H1 (cell line): ENCODE results near the gene VSX2. TPM values are rescaled to one million over a fixed set of nuclear protein-coding genes. Genes with fewer than 3 reads are reported as not detected.

Experiments
- CTCF ChIA-PET: fragments of 300-600 bp; sonication (Branson Sonifier 250); formaldehyde crosslinking; loops from one replicate; lab custom pipeline; 2021; ENCODE audit not compliant: partially characterized antibody; lab: Charles Lee
- POLR2A ChIA-PET: fragments of 300-600 bp; sonication (Branson Sonifier 250); formaldehyde crosslinking; loops from one replicate; lab custom pipeline; 2021; ENCODE audit warnings: inconsistent platforms; ENCODE audit not compliant: partially characterized antibody; lab: Charles Lee
- DNase-seq, 2 experiments: peaks; one replicate each; pipeline versions ENCODE4 v3.0.0 to v3.0.0-alpha.2; 2010 to 2022; ENCODE audit warnings: low spot score in 2 of 2, low read depth in 1 of 2, mixed read lengths in 1 of 2
- FAIRE-seq: peaks from 2 replicates; lab custom pipeline; 2011; peaks lifted over from hg19 to GRCh38; lab: Jason Lieb, UNC
- H2AFZ ChIP-seq: 2 replicates; pipeline ENCODE4 v1.8.1; 2012; ENCODE audit warnings: low read length, inconsistent platforms
- H2AK5ac ChIP-seq: 2 replicates; pipeline ENCODE4 v1.6.1; 2013; ENCODE audit warnings: low read depth, low read length
- H2BK120ac ChIP-seq: replicated peaks from 2 replicates; pipeline ENCODE3; 2013; ENCODE audit warnings: low read depth, low read length, inconsistent platforms
- H2BK12ac ChIP-seq: 2 replicates; pipeline ENCODE4 v1.6.1; 2013; ENCODE audit warnings: low read depth, low read length
- H2BK15ac ChIP-seq: 2 replicates; pipeline ENCODE4 v1.6.1; 2013; ENCODE audit warnings: low read length
- H2BK20ac ChIP-seq: 2 replicates; pipeline ENCODE4 v1.6.1; 2013; ENCODE audit warnings: low read length
- H2BK5ac ChIP-seq: 2 replicates; pipeline ENCODE4 v1.6.1; 2013; ENCODE audit warnings: low read depth, low read length
- H3K14ac ChIP-seq: 2 replicates; pipeline ENCODE4 v1.6.1; 2013; ENCODE audit warnings: inconsistent platforms; ENCODE audit not compliant: insufficient read length
- H3K18ac ChIP-seq: 2 replicates; pipeline ENCODE4 v1.6.1; 2013; ENCODE audit warnings: low read length; ENCODE audit errors: extremely low read depth
- H3K23ac ChIP-seq: 2 replicates; pipeline ENCODE4 v1.6.1; 2013; ENCODE audit warnings: inconsistent platforms; ENCODE audit not compliant: insufficient read length
- H3K23me2 ChIP-seq: 2 replicates; pipeline ENCODE4 v1.6.1; 2013; ENCODE audit warnings: low read depth, low read length
- H3K27ac ChIP-seq: 2 replicates; pipeline ENCODE4 v1.6.1; 2011; ENCODE audit warnings: low read depth, low read length, inconsistent platforms
- H3K27me3 ChIP-seq, 4 experiments: replicated peaks in 1 of 4; 1 replicate in 1 of 4; 2 replicates in 3 of 4; pipeline versions ENCODE4 v1.6.1 to v1.8.1; 2011 to 2013; ENCODE audit warnings: low read length in 3 of 4, mild to moderate bottlenecking in 3 of 4, inconsistent platforms in 2 of 4, mixed read lengths in 2 of 4, moderate library complexity in 1 of 4; ENCODE audit not compliant: control insufficient read depth in 3 of 4, insufficient read depth in 3 of 4; ENCODE audit errors: extremely low read depth in 1 of 4
- H3K36me3 ChIP-seq, 4 experiments: 2 replicates each; pipeline versions ENCODE4 v1.6.1 to v1.8.1; 2011 to 2013; ENCODE audit warnings: mild to moderate bottlenecking in 4 of 4, low read length in 3 of 4, moderate library complexity in 2 of 4, control low read depth in 1 of 4, inconsistent platforms in 1 of 4; ENCODE audit not compliant: insufficient read depth in 4 of 4, control insufficient read depth in 2 of 4
- H3K4ac ChIP-seq: replicated peaks from 2 replicates; pipeline ENCODE3; 2013; ENCODE audit warnings: low read length, low read depth, mixed read lengths, inconsistent platforms; ENCODE audit not compliant: insufficient read length
- H3K4me1 ChIP-seq, 4 experiments: replicated peaks in 1 of 4; 1 replicate in 1 of 4; 2 replicates in 3 of 4; pipeline versions ENCODE4 v1.6.1 to v1.8.1; 2011 to 2013; ENCODE audit warnings: low read length in 3 of 4, inconsistent platforms in 2 of 4, mixed read lengths in 1 of 4; ENCODE audit not compliant: insufficient read depth in 4 of 4, control insufficient read depth in 3 of 4
- H3K4me2 ChIP-seq, 2 experiments: 2 replicates each; pipeline versions ENCODE4 v1.6.1 to v1.8.1; 2011 to 2013; ENCODE audit warnings: low read depth in 2 of 2, low read length in 2 of 2, control low read depth in 1 of 2, inconsistent platforms in 1 of 2, mild to moderate bottlenecking in 1 of 2; ENCODE audit not compliant: insufficient read depth in 1 of 2
- H3K4me3 ChIP-seq, 4 experiments: fragments of 200-600, 300-600 bp in 1 of 4; sonication (generic), shearing (Covaris generic), sonication (Bioruptor Twin) in 1 of 4; 2 replicates each; pipeline versions ENCODE4 v1.5.1 to v1.8.1; 2011 to 2016; ENCODE audit warnings: low read length in 4 of 4, low read depth in 3 of 4, control low read depth in 2 of 4, inconsistent platforms in 2 of 4, mild to moderate bottlenecking in 2 of 4, mixed read lengths in 1 of 4, moderate library complexity in 1 of 4; ENCODE audit not compliant: insufficient read depth in 2 of 4; ENCODE audit errors: extremely low read depth in 1 of 4
- H3K56ac ChIP-seq: replicated peaks from 2 replicates; pipeline ENCODE3; 2013; ENCODE audit warnings: low read depth, mild to moderate bottlenecking, mixed read lengths, low read length, inconsistent platforms; ENCODE audit not compliant: insufficient read length
- H3K79me1 ChIP-seq: 2 replicates; pipeline ENCODE4 v1.6.1; 2013; ENCODE audit warnings: low read depth, low read length, control low read depth
- H3K79me2 ChIP-seq, 2 experiments: 2 replicates each; pipeline versions ENCODE4 v1.6.1 to v1.8.1; 2012 to 2013; ENCODE audit warnings: low read length in 2 of 2, mild to moderate bottlenecking in 2 of 2, inconsistent platforms in 1 of 2; ENCODE audit not compliant: insufficient read depth in 2 of 2, control insufficient read depth in 1 of 2
- H3K9ac ChIP-seq, 4 experiments: replicated peaks in 1 of 4; 1 replicate in 1 of 4; 2 replicates in 3 of 4; pipeline versions ENCODE4 v1.6.1 to v1.8.1; 2011 to 2013; ENCODE audit warnings: low read depth in 3 of 4, low read length in 3 of 4, control low read depth in 2 of 4, mild to moderate bottlenecking in 2 of 4, moderate library complexity in 2 of 4, inconsistent platforms in 1 of 4; ENCODE audit errors: extremely low read depth in 1 of 4
- H3K9me3 ChIP-seq, 2 experiments: 2 replicates each; pipeline versions ENCODE4 v1.6.1 to v1.8.1; 2012 to 2013; ENCODE audit warnings: mild to moderate bottlenecking in 2 of 2, moderate library complexity in 2 of 2, control low read depth in 1 of 2, inconsistent platforms in 1 of 2, low read depth in 1 of 2, low read length in 1 of 2, mixed read lengths in 1 of 2; ENCODE audit not compliant: insufficient read depth in 2 of 2
- H4K20me1 ChIP-seq, 2 experiments: replicated peaks in 1 of 2; 2 replicates each; pipeline versions ENCODE3 to v1.8.1; 2011 to 2013; ENCODE audit warnings: inconsistent platforms in 2 of 2, low read length in 2 of 2, mild to moderate bottlenecking in 1 of 2; ENCODE audit not compliant: insufficient read depth in 2 of 2, control insufficient read depth in 1 of 2
- H4K5ac ChIP-seq: 2 replicates; pipeline ENCODE4 v1.6.1; 2013; ENCODE audit warnings: low read length, low read depth, mixed read lengths, inconsistent platforms; ENCODE audit not compliant: insufficient read length
- H4K8ac ChIP-seq: 2 replicates; pipeline ENCODE4 v1.8.0; 2013; ENCODE audit warnings: mild to moderate bottlenecking, moderate library complexity, low read length, inconsistent platforms; ENCODE audit not compliant: insufficient read depth; ENCODE audit errors: extremely low read depth
- H4K91ac ChIP-seq: replicated peaks from 2 replicates; pipeline ENCODE3; 2013; ENCODE audit warnings: low read length, mixed read lengths, inconsistent platforms; ENCODE audit not compliant: insufficient read length
- BRCA1 ChIP-seq: IDR thresholded peaks from 2 replicates; pipeline ENCODE4 v1.6.1; 2012; ENCODE audit warnings: low read depth, low read length, improper control_type of control experiment
- CREB1 ChIP-seq: IDR thresholded peaks from 2 replicates; pipeline ENCODE4 v1.6.1; 2012; ENCODE audit warnings: inconsistent platforms
- E2F6 ChIP-seq: IDR thresholded peaks from 2 replicates; pipeline ENCODE4 v1.6.1; 2012; ENCODE audit warnings: inconsistent platforms
- HDAC2 ChIP-seq, 2 experiments: fragments of 300-600 bp in 1 of 2; sonication (generic) in 1 of 2; IDR thresholded peaks; 2 replicates each; pipeline ENCODE4 v1.6.1; 2011 to 2012; ENCODE audit warnings: low read depth in 2 of 2, low read length in 2 of 2, mild to moderate bottlenecking in 2 of 2, moderate library complexity in 2 of 2, borderline replicate concordance in 1 of 2, inconsistent platforms in 1 of 2
- RXRA ChIP-seq: IDR thresholded peaks from 2 replicates; pipeline ENCODE4 v1.6.1; 2011; ENCODE audit warnings: low read depth, mild to moderate bottlenecking, low read length, moderate library complexity; ENCODE audit not compliant: insufficient read depth
- SIX5 ChIP-seq: IDR thresholded peaks from 2 replicates; pipeline ENCODE4 v1.6.1; 2011; ENCODE audit warnings: mild to moderate bottlenecking, low read depth, low read length
- SP1 ChIP-seq: IDR thresholded peaks from 2 replicates; pipeline ENCODE4 v1.6.1; 2011; ENCODE audit warnings: low read depth, low read length
- WGBS, 2 experiments: shearing (Covaris generic) in 1 of 2; methylation state at CpG; one replicate each; pipeline versions ENCODE4 v1.1.6 to v1.1.7; 2013 to 2015; ENCODE audit warnings: low lambda C conversion rate in 2 of 2, mixed read lengths in 2 of 2, inconsistent platforms in 1 of 2, low coverage in 1 of 2, missing lambda C conversion rate in 1 of 2; ENCODE audit not compliant: insufficient replicate concordance in 2 of 2, insufficient coverage in 1 of 2, insufficient read length in 1 of 2; ENCODE audit errors: extremely low coverage in 1 of 2, missing lambda C conversion rate in 1 of 2; 5-methylcytosine and 5-hydroxymethylcytosine counted together
- polyA plus RNA-seq, 7 experiments: library from polyadenylated mRNA; depleted of rRNA in 3 of 7; stranded (reverse) in 5 of 7; unstranded in 2 of 7; fragments of >200 nt in 5 of 7; fragments of 200-250 nt in 2 of 7; gene quantifications; 1 replicate in 5 of 7; 2 replicates in 1 of 7; 4 replicates in 1 of 7; pipeline versions ENCODE4 v1.2.1 to v1.2.3, GENCODE V29; 2011 to 2013; ENCODE audit warnings: missing spikeins in 2 of 7, mixed read lengths in 2 of 7
- total RNA-seq: library from RNA; stranded (reverse); fragmentation: NEBNext Ultra II Directional; extraction: Animal tissue kit (Norgen Biotek cat#: 25700); gene quantifications from 2 replicates; pipeline ENCODE4 v1.2.1, GENCODE V29; 2021

VSX2 gene
- total and polyA plus RNA-seq, 2 of the 8 experiments (the other 6 are each of a cell fraction or from before 2014, with no cell fraction given): 0.08 to 0.22 TPM

DNA sequence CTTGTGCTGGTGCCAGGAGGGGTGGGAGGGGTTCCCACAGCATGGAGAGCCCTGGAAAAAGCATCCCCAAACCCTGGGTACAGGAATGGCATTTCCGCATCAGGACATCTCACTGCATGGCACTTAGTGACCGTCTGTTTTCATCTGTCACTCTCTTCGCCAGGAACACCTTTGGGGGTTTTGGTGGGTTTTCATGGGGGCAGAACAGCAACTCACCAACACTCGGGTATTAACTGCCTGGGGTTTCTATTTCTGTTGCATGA is 3.5 kb downstream of the VSX2 start:
- Histone ChIP-seq H2BK5ac (no peak overlapping the region), H2BK12ac (no peak overlapping the region), H4K91ac (no peak overlapping the region), H3K4ac (no peak overlapping the region), H2AK5ac (no peak overlapping the region), H3K14ac (no peak overlapping the region), H3K4me1 (peaks cover 6 to 40% (median 16%) of the 10 kb centered on the region in 4 experiments), H3K79me1 (no peaks in the 10 kb centered on the region), H3K27ac (no peak overlapping the region), H3K23ac (no peak overlapping the region), H4K8ac (no peak overlapping the region), H3K23me2 (peaks cover 22% of the 10 kb centered on the region; the same call in 1 of the 2 replicates), H3K4me2 (peak overlapping the region; percentile 65 to 88; a peak in 3 of 4 replicates), H3K79me2 (no peaks in the 10 kb centered on the region), H3K56ac (no peak overlapping the region), H3K4me3 (no peak overlapping the region), H3K9ac (no peak overlapping the region), H3K36me3 (peaks cover 0 to 13% (median 0%) of the 10 kb centered on the region in 4 experiments; a peak in 1 of 8 replicates), H3K18ac (no peak overlapping the region), H2BK15ac (no peak overlapping the region), H3K9me3 (no peaks in the 10 kb centered on the region), H3K27me3 (peaks cover 58 to 78% (median 69%) of the 10 kb centered on the region in 4 experiments), H2BK20ac (no peak overlapping the region), H2AFZ (no peak overlapping the region), H2BK120ac (no peak overlapping the region), H4K5ac (no peak overlapping the region), H4K20me1 (peaks cover 0 to 2% of the 10 kb centered on the region in 2 experiments)
- POLR2A ChIA-PET: no interaction called here
- CTCF ChIA-PET: interaction anchor here (0.6 to 16.5 kb wide), 4 partner anchors 9 to 104 kb away, joined by 3 to 127 read pairs (median 62); no protein-coding TSS in a partner anchor
- DNase-seq (no peak), FAIRE-seq (no peak)
- TF ChIP-seq E2F6 (no peak), HDAC2 (IDR thresholded peaks at IDR 0.05; ENCODE audit: borderline replicate concordance in 1 of 2, low read depth in 2 of 2, low read length in 2 of 2) (no peak), SIX5 (no peak), RXRA (no peak), BRCA1 (no peak), CREB1 (no peak), SP1 (no peak)
- WGBS, 2 experiments: 34% methylated on average over 4 of the region's 4 CpGs; no CpG with 5 or more reads in 1 of the 2 experiments
